GM13977 (cell line): ENCODE results near the gene RBM33.

Experiments
- DNase-seq: peaks from one replicate; pipeline ENCODE4 v3.0.0; 2012; ENCODE audit warnings: low spot score
- CTCF ChIP-seq: IDR thresholded peaks from 2 replicates; pipeline ENCODE4 v1.5.1; 2012; ENCODE audit warnings: mild to moderate bottlenecking, control low read depth; ENCODE audit not compliant: insufficient read depth; ENCODE audit errors: extremely low read depth, missing control alignments
- in situ Hi-C: fragments of 300-500 bp; cut with MboI; formaldehyde crosslinking; loops from one replicate; pipeline ENCODE4 v1.12.0; 2022; ENCODE audit warnings: low sequenced_read_pairs, low pct_unique_long_range_greater_than_20kb, mixed read lengths, inconsistent platforms; ENCODE audit not compliant: unreplicated experiment

RBM33 gene

GRCh38 chr7:155797262-155798250, 153.1 kb downstream of the RBM33 start:
- in situ Hi-C loops = loop anchor here (25.0 kb wide), 1 partner anchor 1215 kb away; the partner anchor contains the start of gene MNX1
- TF ChIP-seq CTCF = no peak
- DNase-seq = no peak

DNA sequence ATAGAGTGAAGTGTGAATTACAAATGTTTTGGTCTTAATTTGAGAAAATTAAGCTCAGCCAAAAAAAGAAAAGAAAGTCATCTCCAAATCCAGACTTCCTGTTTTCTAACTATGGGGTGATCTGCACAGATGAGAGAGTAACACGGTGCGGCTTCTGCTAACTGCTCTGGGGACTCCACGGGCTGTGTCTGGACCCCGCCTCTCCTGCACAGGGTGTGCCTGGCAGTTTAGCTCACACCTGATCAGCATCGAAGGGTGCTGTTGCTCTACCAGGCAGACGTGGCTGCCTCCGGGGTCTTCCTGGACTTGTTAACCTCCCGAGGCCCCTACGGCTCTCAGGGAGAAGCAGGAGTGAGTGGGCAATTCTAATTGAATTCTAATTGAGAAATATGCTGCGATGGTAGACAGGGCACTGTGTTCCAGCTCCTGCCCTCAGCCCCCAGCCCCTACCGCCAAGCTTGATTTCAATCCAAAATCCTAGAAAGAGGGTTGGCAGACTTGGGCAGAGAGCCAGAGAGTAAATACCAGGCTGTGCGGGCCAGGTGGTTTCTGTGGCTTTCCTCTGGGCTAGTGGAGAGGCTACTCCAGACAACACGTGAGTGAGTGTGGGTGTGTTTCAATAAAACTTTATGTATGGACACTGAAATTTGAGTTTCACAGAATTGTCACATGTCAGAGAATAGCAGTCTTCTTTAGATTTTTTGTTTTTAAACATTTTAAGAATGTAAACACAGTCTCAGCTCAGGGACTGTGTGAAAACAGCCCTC, 154.4 kb downstream of the RBM33 start:
- no peak for TF ChIP-seq CTCF
- in situ Hi-C loops = loop anchor here (25.0 kb wide), 1 partner anchor 1213 kb away; the partner anchor contains the start of gene MNX1

DNA sequence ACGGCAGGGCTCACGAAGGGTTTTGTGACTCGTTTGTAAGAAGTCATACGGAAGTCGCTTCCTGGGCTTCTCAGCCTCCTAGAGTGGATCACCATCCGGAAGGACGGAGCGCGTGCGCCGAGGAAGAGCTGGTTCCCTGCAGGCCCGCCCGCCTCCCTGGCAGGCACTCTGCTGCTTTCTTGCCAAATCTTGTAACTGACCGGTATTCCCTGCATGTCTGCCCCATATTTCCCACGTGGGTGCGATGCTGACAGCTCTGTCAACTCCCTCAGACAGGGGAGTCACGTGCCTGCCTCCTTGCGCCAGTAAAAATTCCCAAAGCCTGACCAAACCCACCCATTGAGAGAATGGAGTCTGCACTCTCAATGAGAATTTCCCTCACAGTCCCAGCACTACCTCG, 155.1 kb downstream of the RBM33 start:
- DNase-seq = no peak
- in situ Hi-C loops = loop anchor here (25.0 kb wide), 1 partner anchor 1213 kb away; the partner anchor contains the start of gene MNX1
- TF ChIP-seq CTCF = no peak

More for the DNA sequence above, 154.4 kb downstream of the RBM33 start:
- DNase-seq = no peak

DNA sequence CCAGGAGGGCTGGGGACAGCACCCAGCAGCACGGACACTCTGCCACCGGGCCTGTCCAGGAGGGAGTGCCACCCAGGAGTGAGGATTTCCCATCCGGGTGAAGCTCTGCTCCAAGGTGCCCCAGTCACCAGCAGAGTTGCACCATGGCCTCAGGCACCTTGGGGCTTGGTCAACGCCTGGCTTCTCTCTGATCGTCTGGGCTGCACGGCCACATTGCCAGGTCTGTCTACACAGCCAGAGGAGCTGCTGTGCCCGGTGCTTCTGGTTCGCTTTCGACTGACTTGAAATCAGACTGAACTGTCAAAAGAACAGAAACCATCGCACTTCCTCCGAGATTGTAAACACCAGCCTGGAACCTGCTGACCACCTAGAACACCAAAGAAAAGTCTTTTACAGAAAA, 155.8 kb downstream of the RBM33 start:
- DNase-seq = no peak
- TF ChIP-seq CTCF = no peak
- in situ Hi-C loops = loop anchor here (10.0 to 25.0 kb wide), 2 partner anchors 662 to 1034 kb away; no protein-coding TSS in a partner anchor

DNA sequence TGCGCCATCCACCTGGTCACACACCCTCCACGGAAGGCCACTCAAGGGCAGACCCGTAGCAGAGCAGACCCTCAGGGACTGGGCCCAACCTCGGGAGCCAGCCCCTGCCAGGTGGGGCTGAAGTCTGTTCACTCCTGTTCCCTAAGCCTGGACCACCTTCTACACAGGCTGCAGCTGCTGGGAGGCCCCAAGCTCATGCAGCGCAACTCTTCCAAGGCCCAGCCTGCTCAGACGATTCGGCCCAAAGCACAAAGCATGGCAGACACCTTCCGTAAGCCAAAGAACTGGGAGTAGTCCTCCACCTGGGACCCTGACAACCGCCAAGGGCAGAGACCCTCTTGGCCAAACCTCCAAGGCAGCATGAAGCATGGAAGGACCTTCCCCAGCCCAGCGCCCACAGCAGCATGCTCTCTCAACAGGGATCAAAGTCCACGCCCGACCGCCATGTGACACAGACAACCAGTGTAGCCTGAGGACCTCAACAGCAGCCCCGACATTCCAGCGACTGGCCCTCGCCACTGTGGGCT, 156.3 kb downstream of the RBM33 start:
- no peak for TF ChIP-seq CTCF
- in situ Hi-C loops = loop anchor here (10.0 to 25.0 kb wide), 2 partner anchors 661 to 1034 kb away; no protein-coding TSS in a partner anchor
- DNase-seq = no peak

DNA sequence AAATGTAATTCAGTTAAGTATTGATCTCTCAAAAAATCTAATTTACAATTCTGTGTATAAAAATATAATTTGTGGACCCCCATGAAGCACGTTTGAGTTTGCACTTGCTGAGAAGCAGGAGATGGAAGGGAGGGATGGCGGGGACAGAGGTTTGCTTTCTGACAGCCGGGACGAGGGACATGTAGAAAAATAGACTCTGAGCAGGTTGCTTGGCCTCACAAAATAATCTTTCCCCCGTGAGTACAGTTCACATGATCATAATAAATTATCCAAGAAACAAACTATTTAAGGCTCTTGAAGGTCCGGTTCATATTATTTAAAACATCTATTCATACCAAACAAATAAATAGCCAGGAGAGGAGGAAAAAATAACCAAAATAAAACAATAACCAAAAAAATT, 157.8 kb downstream of the RBM33 start:
- in situ Hi-C loops = loop anchor here (10.0 to 25.0 kb wide), 2 partner anchors 660 to 1033 kb away; no protein-coding TSS in a partner anchor
- DNase-seq = no peak
- no peak for TF ChIP-seq CTCF
